OCI-LY7 (cell line): ENCODE results near the gene TMEM25.

Source experiments
- EZH2phosphoT487 ChIP-seq: fragments of 200-600 bp; sonication (generic); IDR thresholded peaks from 2 replicates; pipeline ENCODE4 v1.6.1; 2018; ENCODE audit warnings: low read depth, borderline replicate concordance, mild to moderate bottlenecking, mixed run types, antibody characterized with exemption, low read length, moderate library complexity, mixed read lengths
- TF ChIP-seq, protein P1 (sequence below): fragments of 200-600 bp; sonication (generic); conservative IDR thresholded peaks from 2 replicates; pipeline ENCODE4 v1.5.1; 2014; ENCODE audit warnings: mild to moderate bottlenecking, antibody characterized with exemption, low read length, moderate library complexity, mixed read lengths

DNA sequence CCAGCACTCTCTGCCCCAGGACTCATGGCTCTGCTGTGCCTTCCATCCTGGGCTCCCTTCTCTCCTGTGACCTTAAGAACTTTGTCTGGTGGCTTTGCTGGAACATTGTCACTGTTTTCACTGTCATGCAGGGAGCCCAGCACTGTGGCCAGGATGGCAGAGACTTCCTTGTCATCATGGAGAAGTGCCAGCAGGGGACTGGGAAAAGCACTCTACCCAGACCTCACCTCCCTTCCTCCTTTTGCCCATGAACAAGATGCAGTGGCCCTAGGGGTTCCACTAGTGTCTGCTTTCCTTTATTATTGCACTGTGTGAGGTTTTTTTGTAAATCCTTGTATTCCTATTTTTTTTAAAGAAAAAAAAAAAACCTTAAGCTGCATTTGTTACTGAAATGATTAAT is 6.6 kb upstream of the TMEM25 start:
- TF ChIP-seq, protein P1, sequence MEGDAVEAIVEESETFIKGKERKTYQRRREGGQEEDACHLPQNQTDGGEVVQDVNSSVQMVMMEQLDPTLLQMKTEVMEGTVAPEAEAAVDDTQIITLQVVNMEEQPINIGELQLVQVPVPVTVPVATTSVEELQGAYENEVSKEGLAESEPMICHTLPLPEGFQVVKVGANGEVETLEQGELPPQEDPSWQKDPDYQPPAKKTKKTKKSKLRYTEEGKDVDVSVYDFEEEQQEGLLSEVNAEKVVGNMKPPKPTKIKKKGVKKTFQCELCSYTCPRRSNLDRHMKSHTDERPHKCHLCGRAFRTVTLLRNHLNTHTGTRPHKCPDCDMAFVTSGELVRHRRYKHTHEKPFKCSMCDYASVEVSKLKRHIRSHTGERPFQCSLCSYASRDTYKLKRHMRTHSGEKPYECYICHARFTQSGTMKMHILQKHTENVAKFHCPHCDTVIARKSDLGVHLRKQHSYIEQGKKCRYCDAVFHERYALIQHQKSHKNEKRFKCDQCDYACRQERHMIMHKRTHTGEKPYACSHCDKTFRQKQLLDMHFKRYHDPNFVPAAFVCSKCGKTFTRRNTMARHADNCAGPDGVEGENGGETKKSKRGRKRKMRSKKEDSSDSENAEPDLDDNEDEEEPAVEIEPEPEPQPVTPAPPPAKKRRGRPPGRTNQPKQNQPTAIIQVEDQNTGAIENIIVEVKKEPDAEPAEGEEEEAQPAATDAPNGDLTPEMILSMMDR, result no peak
- TF ChIP-seq EZH2phosphoT487, result no peak
